Measurements from ENCODE around the gene DNMBP.
"Not testable (repeated sequence)": the region's sequence is repeated elsewhere in the genome, so short reads cannot be mapped to it uniquely, and the experiment has no call there.

DNMBP gene

DNA sequence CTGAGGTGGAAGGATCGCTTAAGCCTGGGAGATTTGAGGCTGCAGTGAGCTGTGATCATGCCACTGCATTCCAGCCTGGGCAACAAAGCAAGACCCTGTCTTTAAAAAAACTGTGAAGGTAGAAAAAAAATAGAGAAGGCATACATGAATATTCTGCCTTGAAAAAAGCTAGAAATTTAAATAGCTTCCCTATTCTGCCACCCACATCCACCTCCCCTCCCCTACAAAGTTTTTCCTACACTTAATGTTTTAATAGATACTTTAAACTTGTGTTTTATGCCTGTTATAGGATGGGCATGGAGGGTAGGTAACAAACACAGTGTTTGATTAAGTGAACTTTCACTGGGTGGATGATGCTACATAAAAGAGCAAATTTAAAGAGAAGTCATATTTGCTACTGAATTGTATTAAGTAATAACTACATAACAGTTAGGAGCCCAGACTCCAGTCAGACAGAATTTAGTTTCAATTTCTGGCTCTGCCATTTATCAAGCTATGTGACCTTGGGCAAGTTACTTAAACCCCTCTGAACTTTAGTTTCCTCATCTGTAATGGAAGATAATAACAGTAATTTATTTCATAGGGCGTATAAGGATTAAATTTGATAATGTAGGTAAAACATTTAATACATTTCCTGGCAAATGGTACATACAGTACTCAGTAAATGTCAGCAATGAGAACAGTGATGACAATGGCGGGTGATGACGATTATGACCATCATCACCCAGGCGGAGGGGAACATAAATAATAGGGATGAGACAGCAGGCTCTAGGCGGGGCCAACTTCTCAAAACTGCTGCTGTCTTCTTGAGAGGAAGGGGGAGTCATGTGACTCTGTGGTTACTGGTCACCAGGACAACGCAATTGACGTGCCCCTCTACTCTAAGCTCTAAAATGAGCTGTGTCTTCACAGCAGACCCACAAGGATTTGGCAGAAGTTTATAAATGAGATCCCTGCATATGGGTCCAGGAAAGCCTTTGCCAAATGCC is 15.8 kb downstream of the DNMBP start:
- peak; percentile 32 for DNase-seq (ENCODE audit: low read depth)

DNA sequence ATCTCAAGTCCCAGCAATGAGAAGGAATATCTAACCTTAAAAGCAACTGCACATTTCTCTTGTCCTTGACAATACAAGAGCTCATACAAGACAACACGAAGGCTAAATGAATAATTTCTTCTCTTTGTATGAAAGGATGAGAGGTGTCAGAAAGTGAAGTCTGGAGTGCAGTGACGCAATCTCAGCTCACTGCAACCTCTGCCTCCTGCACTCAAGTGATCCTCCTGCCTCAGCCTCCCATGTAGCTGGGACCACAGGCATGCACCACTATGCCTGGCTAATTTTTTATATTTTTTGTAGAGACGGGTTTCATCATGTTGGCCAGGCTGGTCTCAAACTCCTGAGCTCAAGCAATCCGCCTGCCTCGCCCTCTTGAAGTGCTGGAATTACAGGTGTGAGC is 24.1 kb downstream of the DNMBP start:
- not testable (repeated sequence) for DNase-seq (ENCODE audit: low read depth)

DNA sequence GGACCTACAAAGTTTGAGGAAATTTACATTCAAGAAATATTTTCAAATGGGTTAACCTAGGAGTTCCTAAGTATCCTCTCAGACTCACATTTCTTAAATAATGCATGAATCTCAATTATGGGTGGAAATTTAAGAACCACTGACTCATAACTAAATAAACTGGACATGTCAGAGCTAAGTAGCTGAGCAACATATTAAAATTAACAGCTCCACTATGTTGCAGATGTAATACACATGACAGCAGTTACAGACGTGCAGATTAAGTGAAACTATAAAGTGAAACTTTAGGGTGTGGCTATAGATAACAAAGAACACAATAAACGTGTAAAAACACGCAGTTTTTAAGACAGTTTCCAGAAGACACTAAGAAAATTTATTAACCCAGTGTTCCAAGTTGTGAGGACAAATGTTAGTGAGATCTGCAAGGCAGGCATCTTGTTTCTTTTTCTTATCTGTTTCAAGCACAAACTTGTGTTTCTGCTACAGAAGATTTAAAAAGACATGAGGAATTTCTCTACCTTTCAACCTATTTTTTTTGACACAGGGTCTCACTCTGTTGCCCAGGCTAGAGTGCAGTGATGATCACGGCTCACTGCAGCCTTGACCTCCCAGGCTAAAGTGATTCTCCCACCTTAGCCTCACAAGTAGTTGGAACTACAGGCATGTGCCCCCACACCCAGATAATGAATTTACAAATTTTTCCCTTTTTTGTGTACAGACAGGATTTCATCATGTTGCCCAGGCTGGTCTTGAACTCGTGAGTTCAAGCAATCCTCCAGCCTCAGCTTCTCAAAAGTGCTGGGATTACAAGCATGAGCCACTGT is 25.3 kb downstream of the DNMBP start:
- DNase-seq (ENCODE audit: low read depth), result no peak

DNA sequence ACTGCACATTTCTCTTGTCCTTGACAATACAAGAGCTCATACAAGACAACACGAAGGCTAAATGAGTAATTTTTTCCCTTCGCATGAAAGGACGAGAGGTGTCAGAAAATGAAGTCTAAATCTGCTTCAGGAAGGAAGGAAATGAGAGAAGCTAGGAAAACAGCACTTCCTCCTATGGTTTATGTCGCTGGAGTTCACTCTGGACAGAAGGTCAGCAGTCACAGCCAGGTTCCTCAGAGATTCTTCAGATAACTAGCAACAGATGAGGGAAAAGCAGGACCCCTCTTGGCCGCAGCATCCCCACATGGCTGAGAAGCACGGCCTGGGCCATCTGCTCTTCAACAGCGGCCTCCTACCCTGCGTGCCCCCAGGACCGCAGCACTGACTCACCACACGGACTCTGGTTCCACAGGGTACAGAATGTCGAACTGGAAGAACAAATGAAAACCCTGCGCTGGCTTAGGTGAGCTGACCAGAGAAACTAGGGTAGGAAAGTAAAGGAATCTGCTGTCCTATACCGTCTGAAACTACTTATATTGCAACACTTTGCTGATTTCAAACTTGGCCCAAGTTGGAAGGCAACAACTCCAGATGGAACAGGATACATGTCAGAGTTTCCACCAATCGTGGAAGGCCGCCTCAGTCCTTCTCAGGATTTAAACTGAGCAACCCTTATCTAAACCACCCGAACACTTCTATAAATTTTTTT is 26.3 kb downstream of the DNMBP start:
- no peak for DNase-seq (ENCODE audit: low read depth)

DNA sequence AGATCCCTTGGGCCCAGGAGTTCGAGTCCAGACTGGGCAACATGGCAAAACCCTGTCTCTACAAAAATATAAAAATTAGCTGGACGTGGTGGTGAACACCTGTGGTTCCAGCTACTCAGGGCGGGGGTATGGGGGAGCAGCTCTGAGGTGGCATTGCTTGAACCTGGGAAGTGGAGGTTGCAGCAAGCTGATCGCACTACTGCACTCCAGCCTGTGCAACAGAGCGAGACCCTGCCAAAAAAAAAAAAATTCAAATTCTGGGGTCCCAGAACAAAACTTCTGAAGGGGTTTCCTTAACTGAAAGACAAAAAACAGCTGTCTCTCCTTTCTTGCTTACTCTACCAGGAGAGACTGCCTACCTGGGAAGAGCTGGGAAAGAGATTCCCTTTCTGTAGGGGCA is 27.0 kb downstream of the DNMBP start:
- DNase-seq (ENCODE audit: low read depth), result no peak

DNA sequence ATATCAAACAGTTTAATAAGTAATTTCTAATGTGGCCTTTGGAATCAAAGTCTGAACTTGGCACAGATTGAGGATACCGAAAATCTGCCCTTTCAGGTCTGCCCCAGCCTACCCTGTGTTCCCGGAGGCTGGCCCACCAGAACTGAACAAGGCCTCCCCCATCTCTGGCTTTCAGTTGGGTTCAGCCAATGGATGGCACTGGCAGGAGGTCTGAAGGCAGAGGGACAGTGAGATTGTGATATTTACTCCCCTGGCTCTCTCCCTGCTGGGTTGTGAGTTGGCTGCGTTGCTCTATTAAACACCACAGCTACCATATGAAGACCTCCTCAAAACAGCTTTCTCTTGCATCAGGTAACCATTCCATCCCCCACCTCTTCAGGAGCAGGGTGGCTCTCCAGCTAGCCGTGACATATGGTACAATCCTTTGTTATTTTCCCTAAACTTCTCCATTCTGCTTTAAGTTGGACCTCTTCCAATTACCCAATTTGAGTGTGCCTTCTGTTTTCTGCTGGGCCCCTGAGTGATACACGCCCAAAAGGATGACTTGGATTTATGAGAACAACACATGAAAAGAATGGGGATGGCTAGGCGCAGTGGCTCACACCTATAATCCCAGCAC is 28.1 kb downstream of the DNMBP start:
- no peak for DNase-seq (ENCODE audit: low read depth)

DNA sequence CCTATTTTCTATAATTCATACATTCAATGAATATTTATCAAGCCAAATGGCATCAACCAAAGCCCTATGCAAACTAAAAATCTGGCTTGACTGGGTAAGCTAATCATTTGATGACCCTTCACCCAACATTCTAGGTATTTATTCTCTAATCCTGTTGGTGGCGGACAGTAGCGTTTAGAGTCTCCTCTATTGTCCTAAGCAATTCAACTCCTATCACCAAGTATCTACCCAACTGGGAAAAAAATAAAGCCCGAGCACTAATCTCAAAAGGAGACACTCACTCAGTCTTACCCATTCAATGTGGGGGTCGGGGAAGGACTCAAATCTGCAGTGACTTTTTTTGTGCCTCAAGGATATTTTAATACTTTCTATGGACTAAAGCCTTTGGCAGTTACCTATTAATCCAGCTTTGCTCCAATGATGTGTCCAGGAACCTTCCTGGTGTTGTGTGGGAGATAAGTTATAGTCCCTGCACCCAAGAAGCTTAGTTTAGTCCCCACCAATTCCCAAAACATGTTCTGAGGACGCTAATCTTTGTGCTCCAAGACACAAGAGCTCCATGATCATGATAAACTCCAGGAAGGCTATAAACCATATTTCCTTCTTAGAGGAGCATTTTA is 30.6 kb downstream of the DNMBP start:
- no peak for DNase-seq (ENCODE audit: low read depth)

DNA sequence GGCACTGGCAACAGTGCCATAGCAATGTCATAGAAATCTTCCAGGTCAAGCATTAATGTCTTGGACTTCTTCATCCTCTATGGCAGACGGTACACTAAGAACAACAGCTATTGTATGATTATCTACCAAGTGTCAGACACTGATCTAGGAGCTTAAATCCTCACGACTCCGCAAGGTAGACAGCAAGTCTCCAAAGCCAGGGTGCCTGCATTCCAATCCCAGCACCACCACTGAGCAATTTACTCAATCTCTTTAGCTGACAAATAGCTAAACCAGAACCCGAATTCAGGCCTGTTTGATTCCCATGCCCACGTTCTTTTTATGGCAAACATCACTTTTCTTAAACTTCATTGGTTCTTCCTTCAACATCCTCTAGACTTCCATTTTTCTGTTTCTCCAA is 31.8 kb downstream of the DNMBP start:
- DNase-seq (ENCODE audit: low read depth), result no peak

DNA sequence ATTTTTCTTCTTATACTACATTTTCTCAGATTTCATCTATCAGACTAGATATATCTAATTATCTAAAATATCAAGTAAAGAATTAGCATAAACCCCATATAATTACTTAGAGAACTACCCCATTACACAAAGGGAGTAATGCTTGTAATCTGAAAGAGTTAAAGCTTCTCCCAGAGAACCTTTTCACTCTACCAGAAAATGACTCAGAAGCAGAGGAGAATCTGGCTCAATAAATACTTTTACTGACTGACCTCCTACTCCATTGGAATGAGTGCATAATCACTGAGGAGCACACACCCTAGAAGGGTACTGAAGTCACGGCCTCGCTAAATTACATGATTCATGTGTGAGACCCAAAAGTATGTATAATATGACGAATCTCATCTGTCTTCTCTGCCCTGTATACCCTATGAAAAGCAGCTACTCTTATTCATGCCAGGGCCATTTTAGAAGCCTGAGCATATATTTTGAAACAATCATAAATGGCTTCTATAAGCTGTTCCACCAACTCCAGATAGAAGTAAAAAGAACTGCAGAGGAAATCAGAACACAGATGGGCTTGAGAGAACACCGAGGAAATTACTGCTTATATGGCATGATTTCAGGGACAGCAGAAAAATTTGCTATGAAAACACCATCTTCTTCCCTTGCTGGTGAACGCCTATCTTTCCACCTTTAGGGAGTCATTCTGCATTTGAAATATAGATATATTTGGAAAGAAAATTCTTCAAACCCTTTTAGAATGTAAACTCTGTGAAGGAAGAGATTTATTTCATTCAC is 32.7 kb downstream of the DNMBP start:
- DNase-seq (ENCODE audit: low read depth), result no peak

DNA sequence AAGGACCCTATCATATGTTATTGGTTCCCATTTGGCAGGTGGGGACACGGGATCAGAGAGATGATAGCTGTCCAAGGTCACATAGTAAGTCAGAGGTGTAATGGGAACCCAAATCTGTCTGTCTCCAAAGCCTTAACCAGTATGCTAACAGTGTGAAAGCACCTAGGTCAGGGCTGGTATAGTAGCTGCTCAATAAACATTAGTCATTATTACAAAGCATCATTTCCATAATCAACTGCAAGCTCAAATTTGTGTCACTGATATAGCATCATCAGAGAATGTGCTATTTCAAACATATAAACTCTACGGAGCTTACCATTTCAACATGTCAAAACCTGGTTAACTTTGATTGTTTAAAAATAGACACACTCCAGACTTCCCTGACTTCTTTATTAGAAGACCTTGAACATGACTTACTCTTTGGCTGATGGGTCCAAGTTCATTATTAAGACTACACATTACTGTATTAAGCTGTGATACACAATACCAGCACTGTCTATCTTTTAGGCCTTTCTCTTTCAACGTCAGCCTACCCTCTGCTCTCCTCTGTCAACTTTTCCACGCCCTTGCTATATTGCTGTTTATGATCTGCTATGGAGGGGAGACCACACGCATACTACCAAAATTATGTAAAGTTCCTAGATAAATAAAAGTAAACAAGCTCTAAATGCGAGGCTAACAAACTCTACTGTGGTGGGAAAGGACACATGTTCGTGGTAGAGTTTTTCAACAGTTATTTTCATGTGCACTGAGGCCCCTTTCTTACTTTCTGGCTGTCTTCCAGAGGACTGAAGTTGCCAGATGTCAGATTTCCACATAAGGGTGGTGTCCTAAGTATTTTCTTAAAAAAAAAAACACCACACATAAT is 33.6 kb downstream of the DNMBP start:
- DNase-seq (ENCODE audit: low read depth), result no peak

DNA sequence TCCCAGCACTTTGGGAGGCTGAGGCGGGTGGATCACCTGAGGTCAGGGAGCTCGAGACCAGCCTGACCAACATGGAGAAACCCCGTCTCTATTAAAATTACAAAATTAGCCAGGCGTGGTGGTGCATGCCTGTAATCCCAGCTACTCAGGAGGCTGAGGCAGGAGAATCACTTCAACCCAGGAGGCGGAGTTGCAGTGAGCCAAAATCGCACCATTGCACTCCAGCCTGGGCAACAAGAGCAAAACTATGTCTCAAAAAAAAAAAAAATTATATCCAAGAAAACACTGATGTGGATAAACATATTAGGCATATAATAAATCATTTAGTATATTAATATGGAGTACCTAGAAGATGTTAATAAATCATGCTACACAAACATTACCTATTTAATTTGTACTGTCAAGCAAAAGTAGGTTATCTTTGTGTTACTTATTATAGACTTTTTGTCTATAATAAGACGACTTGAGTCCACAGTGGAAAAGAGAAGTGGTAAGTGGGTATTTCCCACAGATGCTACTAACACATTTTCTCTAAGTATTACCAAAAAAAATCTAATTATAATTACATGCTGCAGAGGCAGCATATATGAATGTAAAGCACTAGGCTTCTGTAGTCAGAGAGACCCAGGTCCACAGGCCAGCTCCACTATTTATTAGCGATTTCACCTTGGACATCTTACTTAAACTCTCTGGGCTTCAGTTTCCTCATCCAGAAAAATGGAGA is 34.5 kb downstream of the DNMBP start:
- no peak for DNase-seq (ENCODE audit: low read depth)

DNA sequence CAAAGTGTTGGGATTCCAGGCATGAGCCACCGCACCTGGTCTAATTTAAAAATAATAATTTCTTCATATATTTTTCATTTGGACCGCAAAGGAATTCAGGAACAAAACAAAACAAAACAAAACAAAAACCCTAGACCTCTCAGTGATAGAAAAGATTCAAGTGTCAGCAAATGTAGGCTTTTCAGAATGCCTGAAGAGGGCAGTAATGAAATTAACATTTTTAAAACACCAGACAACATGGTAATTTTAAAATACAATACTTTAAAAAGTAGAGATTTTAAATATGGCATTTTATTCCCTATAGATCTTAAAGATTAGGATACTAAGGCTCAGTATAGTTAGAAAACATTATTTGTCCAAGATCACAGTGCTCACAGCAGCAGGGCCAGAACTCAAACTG is 36.6 kb downstream of the DNMBP start:
- no peak for DNase-seq (ENCODE audit: low read depth)

DNA sequence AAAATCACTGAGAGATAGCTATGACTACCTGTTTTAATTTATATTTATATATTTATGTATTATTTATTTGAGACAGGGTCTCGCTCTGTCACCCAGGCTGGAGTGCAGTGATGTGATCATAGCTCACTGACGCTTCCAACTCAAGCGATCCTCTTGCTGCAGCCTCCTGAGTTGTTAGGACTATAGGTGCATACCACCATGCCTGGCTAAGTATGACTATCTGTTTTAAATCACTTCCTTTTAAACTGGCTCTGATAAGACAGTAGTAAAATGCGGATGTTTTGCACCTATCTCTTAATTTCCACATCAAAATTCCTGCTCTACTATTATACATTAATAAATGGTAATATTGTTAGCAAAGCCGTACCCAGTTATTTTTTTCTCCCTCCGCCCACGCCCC is 41.8 kb downstream of the DNMBP start:
- DNase-seq (ENCODE audit: low read depth), result no peak

DNA sequence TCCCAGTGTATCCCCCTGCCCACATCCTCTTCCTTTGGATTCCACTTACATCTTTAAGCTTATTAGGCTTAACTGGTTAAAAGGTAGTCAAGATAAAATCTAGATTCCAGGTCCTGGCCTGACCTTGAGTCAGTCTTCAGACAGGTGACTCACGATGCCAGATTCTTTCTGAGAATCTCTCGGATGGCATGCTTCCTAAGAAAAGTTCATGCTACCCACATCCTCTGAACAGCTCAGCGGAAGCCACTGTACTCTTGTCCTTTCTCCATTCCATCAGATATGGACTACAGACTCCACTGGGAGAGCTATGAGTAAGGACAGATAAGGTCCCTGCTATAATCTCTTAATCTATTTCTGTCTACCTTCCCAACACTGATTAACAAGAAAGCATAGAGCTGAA is 43.4 kb downstream of the DNMBP start:
- DNase-seq (ENCODE audit: low read depth), result no peak

DNA sequence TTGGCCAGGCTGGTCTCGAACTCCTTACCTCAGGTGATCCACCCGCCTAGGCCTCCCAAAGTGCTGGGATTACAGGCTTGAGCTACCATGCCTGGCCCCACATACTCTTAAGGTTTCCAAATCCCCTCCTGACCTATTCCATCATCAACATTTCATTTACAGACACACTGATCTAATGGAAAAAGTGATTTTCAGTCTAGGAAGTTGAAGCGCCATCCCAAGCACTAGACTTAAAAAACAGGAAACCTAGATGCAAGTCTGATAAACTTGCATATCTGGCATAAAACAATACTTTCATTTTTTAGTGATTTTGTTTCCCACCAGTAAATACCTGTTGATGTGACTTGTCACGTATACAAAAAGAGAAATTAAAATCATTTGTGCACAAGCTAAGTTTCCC is 44.0 kb downstream of the DNMBP start:
- no peak for DNase-seq (ENCODE audit: low read depth)

DNA sequence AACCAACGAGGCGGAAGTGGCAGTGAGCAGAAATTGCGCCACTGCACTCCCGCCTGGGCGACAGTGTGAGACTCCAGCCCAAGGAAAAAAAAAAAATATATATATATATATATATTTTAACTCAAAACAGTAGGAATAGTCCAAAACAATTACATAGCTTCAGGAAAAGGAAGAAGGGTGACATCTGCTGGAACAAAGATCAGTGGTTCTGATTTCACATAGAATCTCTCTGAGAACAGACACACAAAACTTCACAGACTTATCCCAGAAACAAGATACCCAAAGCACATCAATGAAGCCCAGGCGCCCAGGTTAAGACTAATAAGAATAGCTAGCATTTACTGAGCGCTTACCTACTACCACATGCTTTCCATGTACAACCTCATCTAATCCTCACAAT is 45.0 kb downstream of the DNMBP start:
- DNase-seq (ENCODE audit: low read depth), result no peak

DNA sequence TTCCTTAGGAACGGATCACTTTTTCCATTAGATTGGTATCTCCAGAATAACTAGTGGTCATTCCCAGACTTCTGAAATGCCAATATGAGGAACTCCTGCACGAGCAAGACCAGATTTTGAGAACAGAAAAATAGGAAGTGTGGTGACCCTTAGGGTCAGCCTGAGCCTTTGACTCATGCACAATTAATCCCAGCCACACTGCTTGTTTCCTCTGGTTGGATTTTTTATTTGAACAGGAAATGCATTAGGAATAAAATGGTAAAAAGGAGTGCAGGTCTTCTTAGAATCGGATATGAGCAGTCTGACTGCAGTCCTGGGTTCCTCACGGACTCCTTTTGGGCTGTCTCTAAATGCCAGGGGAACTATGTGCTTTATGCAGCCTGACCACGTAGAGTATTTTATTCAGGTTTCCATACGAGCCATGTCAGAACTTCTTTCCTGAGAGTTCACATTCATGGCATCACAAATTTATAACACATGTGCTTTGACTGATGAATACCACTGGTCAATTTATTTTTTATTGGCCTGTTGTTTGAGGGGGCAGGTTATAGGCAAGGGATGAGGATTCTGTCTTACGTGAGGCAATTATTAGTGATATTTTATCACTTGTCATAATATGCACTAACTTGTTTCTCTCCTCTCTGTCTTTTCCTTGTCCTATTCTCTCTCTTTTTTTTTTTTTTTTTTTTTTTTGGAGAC is 46.1 kb downstream of the DNMBP start:
- DNase-seq (ENCODE audit: low read depth), result not testable (repeated sequence)

DNA sequence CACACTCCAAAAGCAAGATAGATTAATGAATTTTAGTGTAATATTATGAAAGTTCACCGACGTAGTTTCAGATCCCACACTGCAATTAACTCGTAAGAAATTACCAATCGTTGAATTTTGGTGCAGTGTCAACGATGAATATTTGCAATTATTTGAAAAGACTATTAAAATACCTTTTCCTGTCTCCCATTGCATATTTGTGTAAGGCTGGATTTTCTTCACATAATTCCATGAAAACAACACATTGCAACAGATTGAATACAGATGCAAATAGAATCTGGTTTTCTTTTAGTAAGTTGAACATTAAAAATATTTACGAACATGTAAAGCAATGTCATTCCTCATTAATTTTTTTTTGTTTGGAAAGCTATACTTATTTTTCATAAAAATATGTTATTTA is 50.9 kb downstream of the DNMBP start:
- no peak for DNase-seq (ENCODE audit: low read depth)
